Kidney epithelial cell (primary cell): ENCODE results near the gene BMP8B. TPM values are rescaled to one million over a fixed set of nuclear protein-coding genes. Genes with fewer than 3 reads are reported as not detected.

ENCODE experiments used
- DNase-seq: peaks from one replicate; pipeline ENCODE4 v3.0.0-alpha.2; 2010; ENCODE audit warnings: low read depth
- H3K27me3 ChIP-seq: 2 replicates; pipeline ENCODE4 v1.6.0; 2011; ENCODE audit warnings: low read length; ENCODE audit not compliant: control insufficient read depth, insufficient read depth
- H3K36me3 ChIP-seq: 2 replicates; pipeline ENCODE4 v1.5.1; 2011; ENCODE audit warnings: low read length; ENCODE audit not compliant: control insufficient read depth, insufficient read depth
- H3K4me3 ChIP-seq: 2 replicates; pipeline ENCODE4 v1.5.1; 2011; ENCODE audit warnings: low read depth, mild to moderate bottlenecking, control low read depth, low read length
- total RNA-seq: library from RNA; depleted of rRNA; stranded (reverse); fragments of >200 nt; gene quantifications from 2 replicates; pipeline ENCODE4 v1.2.3, GENCODE V29; 2015
- TF ChIP-seq, protein P1 (sequence below): IDR thresholded peaks from 2 replicates; pipeline ENCODE4 v1.5.1; 2011; ENCODE audit warnings: mild to moderate bottlenecking, moderate library complexity, low read length, control low read depth, inconsistent platforms; ENCODE audit not compliant: insufficient read depth, poor library complexity, severe bottlenecking

The BMP8B gene
- total RNA-seq, 1 donor from 2014 or later = 4.3 TPM

DNA sequence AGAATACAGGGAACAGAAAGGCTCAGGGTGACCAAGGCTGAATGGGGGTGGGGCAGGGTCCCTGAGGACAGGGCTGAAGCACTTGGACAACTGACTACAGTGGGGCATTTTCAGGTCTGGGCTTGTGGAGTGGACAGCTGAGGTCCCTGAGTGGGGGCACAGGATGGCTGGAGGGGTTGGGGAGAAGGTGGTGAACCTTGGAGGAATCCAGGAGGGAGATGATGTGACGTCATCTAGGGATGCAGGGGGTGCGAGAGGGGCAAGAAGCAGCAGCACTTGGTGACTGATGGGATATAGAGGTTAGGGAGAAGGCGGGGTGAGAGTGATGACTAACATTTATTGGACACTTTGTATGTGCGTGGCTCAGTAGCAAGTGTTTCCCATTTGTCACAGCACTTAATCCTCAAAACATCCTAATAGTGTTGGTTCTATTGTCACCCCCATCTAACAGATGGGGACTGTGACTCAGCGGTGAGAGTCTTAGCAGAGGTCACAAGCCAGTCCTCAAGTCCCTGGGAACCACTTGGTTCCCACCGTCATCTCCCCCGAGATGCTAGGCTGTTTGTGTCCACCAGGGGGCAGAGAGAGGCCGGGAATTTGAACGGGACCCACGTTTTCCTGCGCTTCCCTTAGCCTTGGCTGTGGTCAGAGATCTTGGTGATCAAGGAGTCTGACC, 27.9 kb upstream of the BMP8B start:
- H3K27me3 ChIP-seq = peaks cover 5% of the 10 kb centered on the region
- TF ChIP-seq, protein P1, sequence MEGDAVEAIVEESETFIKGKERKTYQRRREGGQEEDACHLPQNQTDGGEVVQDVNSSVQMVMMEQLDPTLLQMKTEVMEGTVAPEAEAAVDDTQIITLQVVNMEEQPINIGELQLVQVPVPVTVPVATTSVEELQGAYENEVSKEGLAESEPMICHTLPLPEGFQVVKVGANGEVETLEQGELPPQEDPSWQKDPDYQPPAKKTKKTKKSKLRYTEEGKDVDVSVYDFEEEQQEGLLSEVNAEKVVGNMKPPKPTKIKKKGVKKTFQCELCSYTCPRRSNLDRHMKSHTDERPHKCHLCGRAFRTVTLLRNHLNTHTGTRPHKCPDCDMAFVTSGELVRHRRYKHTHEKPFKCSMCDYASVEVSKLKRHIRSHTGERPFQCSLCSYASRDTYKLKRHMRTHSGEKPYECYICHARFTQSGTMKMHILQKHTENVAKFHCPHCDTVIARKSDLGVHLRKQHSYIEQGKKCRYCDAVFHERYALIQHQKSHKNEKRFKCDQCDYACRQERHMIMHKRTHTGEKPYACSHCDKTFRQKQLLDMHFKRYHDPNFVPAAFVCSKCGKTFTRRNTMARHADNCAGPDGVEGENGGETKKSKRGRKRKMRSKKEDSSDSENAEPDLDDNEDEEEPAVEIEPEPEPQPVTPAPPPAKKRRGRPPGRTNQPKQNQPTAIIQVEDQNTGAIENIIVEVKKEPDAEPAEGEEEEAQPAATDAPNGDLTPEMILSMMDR = peak; percentile 75
- H3K4me3 ChIP-seq = no peak overlapping the region
- no peaks in the 10 kb centered on the region for H3K36me3 ChIP-seq
- peak; percentile 38 for DNase-seq

DNA sequence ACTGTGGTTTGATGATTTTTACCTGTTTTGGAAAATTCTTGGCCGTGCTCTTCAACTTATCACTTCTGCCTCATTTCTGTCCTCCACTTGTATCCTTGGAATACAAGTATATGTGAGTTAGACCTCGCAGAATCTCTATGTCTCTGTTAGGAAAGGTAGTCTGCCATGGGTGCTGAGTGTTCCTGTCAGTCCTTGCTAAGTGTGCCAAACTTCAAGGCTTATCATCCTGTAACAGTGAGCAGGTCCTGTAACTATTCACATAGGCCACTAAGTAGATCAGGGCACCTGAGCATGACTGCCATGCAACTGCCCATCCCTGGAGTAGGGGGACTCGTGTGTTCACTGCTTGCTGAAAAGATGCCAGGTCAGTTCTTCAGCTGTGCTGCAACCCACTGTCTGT, 24.2 kb upstream of the BMP8B start:
- DNase-seq = no peak
- Histone ChIP-seq H3K4me3 (no peak overlapping the region), H3K27me3 (peaks cover 5% of the 10 kb centered on the region), H3K36me3 (no peaks in the 10 kb centered on the region)
- TF ChIP-seq, protein P1 = no peak

DNA sequence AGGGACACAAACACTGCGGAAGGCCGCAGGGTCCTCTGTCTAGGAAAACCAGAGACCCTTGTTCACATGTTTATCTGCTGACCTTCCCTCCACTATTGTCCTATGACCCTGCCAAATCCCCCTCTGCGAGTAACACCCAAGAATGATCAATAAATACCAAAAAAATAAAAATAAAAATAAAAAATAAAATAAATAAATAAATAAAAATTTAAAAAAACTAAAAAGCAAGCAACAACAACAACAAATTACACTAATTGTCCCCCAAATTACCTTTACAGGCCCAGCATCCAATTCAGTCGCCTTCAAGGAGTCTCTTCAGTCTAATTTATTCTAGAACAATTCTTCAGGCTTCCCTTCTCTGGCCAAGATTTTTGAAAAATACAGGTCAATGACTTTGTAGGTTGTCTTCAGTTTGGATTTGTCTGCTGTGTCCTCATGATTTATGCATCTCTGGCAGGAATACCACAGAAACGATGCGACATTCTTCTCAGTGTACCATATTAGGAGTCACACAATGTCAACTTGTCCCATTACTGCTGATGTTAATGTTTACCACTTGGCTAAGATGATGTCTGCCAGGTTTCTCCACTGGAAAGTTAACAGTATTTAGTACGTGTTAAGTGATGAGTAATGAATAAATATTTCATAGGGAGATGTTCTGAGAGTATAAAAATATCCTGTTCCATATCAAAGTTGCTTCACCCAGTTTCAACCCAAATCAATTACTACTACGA, 20.3 kb upstream of the BMP8B start:
- DNase-seq = no peak
- TF ChIP-seq, protein P1 = no peak
- H3K36me3 ChIP-seq = no peaks in the 10 kb centered on the region
- H3K4me3 ChIP-seq = no peak overlapping the region
- H3K27me3 ChIP-seq = no peaks in the 10 kb centered on the region

DNA sequence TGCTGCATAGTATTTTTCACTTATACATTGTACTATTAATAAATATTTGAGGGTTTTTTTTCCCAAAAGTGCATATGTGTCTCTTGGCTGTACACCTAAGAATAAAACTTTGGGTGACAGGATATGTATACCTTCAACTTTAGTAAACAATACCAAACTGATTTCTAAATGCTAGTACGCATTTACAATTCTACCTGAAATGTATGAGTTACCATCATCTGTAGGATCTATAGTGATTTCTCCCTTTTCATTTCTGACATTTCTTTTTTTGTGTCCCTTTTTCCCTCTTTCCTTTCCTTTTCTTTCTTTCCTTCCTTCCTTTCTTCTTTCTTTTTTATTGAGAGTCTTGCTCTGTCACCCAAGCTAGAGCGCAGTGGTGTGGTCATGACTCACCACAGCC, 16.7 kb upstream of the BMP8B start:
- no peak overlapping the region for H3K4me3 ChIP-seq
- no peak for DNase-seq
- H3K36me3 ChIP-seq = no peaks in the 10 kb centered on the region
- H3K27me3 ChIP-seq = no peaks in the 10 kb centered on the region
- TF ChIP-seq, protein P1 = no peak

DNA sequence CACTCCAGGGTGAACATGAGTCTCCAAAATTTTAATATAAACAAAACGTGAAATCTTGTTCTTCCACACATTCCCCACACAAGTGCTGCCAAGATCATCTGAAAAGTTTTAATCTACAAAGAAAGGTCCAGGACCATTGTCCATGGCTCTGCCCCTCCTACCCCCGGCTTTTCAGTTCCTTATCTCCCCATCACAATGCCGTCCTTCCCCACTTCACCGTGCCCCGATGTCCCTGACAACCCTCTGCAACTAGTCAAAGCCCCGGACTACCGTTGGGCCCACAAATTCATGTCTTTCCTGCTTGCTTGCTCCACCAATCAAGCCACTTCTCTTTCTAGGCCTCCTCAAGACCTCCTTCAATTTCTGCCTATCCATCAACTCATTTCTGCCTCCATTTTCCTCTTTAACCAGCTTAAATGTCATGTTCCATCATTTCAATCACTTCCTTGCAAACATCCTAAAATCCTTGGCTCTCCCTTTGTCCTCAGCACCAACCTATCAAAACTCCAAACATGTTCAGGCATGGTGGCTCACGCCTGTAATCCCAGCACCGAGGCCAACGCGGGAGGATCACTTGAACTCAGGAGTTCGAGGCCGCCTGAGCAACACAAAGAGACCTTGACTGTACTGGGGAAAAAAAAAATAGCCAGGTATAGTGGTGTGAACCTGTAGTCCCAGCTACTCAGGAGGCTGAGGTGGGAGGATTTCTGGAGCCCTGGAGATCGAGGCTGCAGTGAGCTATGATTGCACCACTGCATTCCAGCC, 14.0 kb upstream of the BMP8B start:
- Histone ChIP-seq H3K27me3 (no peaks in the 10 kb centered on the region), H3K36me3 (no peaks in the 10 kb centered on the region), H3K4me3 (no peak overlapping the region)
- TF ChIP-seq, protein P1 = no peak
- no peak for DNase-seq
